Measurements from ENCODE around the gene ZNHIT6.

ZNHIT6 gene

GRCh38 chr1:85606414-85606800 is 101.8 kb downstream of the ZNHIT6 start:
- no peaks in the 10 kb centered on the region for H3K27me3 ChIP-seq
- H3K27ac ChIP-seq: no peak overlapping the region
- H4K20me1 ChIP-seq: no peaks in the 10 kb centered on the region
- H3K9me3 ChIP-seq (replicated peaks in 1 of 11): no peaks in the 10 kb centered on the region
- H3K4me3 ChIP-seq: no peak overlapping the region
- H3K9ac ChIP-seq: no peak overlapping the region
- peaks cover 0 to 13% (median 0%) of the 10 kb centered on the region in 10 experiments; a peak in 4 of 20 replicates for H3K4me1 ChIP-seq
- H3K4me2 ChIP-seq: no peak overlapping the region
- TF ChIP-seq Cebpa-rat (IDR thresholded peaks at IDR 0.05): no peak
- H3K36me3 ChIP-seq: no peaks in the 10 kb centered on the region

DNA sequence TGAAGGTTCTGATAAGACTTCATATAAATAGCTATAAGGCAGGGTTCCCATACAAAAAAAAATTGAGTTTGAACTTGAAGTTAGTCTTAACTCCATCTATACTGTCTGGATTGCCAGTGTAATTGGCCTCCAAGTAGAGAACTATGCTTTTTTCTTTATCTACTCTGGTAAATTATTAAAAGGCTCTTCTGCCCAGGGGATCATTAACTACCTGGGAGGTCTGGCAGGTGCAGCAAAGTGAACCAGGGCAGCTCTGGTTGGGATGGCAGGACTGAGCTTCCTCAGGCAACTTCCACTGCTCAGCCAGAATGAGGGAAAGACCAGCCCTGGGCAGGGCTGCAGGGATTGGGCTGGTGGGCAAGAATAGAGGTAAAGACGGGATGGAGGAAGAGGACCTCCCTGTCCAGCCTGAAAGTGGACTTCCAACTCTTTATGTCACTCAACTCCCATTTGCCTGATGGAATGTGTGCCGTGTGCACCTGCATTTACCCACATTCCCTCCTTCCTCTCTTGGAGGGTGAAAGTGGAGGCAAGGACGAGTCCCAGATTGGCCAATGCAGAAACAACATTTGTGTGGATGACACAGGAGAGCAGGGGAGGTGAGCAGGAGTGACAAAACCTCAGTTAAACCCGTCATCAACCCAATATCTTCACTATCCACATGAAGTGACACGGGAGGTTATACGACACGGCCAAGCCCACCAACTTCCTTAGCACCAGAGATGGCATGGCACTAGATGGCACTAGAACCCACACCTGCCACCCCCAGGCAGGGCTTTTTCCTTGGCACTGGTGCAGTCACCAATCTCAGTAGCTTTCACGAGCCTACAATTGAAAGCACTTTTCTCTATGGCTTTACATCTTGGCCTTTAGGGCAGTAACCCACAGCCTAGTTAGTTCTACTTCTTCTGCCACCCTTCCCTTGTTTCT is 102.5 kb downstream of the ZNHIT6 start:
- no peak for TF ChIP-seq Cebpa-rat (IDR thresholded peaks at IDR 0.05)
- Histone ChIP-seq H3K4me2 (no peak overlapping the region), H3K9ac (no peak overlapping the region), H3K9me3 (replicated peaks in 1 of 11) (no peaks in the 10 kb centered on the region), H3K4me3 (no peak overlapping the region), H4K20me1 (no peaks in the 10 kb centered on the region), H3K4me1 (peaks cover 0 to 13% (median 0%) of the 10 kb centered on the region in 10 experiments; a peak in 4 of 20 replicates), H3K36me3 (no peaks in the 10 kb centered on the region), H3K27me3 (no peaks in the 10 kb centered on the region), H3K27ac (no peak overlapping the region)

DNA sequence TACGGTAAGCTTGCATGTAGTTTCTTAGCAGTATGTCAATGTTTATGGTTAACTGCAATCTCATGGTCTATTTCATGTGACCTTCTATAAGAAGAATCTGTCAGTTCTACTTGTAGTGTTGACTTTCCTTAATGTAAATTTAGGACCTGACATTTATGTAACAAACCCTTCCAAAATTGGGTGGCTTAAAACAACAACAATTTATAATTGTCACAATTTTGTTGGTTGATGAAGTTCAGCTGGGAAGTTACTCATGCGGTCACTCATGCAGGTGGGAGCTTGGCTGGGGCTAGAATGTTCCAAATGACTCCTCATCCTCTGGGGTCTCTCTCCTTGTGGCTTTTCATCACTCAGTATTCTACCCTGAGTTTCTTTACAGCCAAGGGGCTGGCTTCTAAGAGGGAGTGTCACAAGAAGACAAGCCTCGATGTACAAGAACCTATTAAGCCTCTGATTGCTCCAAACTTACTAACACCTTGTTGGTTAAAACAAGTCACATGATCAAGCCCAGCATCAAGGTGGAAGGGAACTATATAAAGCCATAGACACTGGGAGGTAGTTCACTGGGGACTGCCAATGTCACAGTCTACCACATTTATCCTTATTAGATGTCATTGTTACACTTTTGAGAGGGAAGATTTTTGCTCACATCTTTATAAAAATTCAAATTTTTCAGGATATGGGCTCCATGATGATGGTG is 103.8 kb downstream of the ZNHIT6 start:
- Histone ChIP-seq H4K20me1 (no peaks in the 10 kb centered on the region), H3K27ac (no peak overlapping the region), H3K27me3 (no peaks in the 10 kb centered on the region), H3K9me3 (replicated peaks in 1 of 11) (peaks cover 0 to 9% (median 0%) of the 10 kb centered on the region in 11 experiments; a peak in 3 of 22 replicates), H3K36me3 (no peaks in the 10 kb centered on the region), H3K4me3 (no peak overlapping the region), H3K4me1 (peaks cover 0 to 13% (median 0%) of the 10 kb centered on the region in 10 experiments; a peak in 4 of 20 replicates), H3K4me2 (peak overlapping the region in 4 of 11 experiments; percentile 11 to 16 (median 12); a peak in 2 of 22 replicates), H3K9ac (no peak overlapping the region)
- TF ChIP-seq Cebpa-rat (IDR thresholded peaks at IDR 0.05): no peak

DNA sequence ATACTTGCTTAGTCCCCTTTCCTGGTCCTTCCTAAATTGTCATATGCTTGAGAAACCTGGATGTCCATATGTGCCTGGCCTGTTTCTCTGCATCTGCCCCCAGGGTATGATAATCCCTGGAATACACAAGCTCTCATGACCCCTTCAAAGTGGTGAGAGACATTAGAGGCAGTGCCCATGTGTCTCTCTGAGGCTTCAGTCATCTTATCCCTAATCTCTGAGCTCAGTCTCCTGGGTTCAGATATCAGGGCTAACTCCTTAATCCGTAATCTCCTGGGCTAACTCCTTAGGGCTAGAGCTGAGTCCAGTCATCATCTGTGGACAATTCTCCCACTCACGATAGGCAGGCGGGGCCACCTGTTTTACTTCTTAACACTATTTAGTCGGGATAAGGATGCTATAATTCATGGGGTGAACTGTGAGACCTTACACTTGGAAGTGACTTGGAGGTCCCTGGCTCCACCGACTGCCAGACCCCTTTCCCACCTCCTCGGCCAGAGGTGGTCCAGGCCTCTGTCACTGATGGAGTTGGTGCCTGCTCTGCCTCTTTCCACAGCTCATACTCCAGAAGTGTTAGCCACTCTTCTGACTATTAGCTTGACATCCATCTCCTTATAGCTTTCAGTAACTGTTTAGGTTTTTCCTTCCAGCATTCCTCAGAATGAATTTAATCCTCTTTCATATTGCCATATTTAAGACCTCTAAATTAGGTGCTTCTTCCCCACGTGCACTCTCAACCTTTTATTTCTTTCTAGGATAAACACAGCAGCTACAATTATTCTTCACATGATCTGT is 105.0 kb downstream of the ZNHIT6 start:
- Histone ChIP-seq H3K27ac (no peak overlapping the region), H3K36me3 (no peaks in the 10 kb centered on the region), H3K9ac (no peak overlapping the region), H4K20me1 (no peaks in the 10 kb centered on the region), H3K4me3 (no peak overlapping the region), H3K27me3 (no peaks in the 10 kb centered on the region), H3K9me3 (replicated peaks in 1 of 11) (peaks cover 0 to 9% (median 0%) of the 10 kb centered on the region in 11 experiments; a peak in 3 of 22 replicates), H3K4me2 (no peak overlapping the region), H3K4me1 (peaks cover 0 to 13% (median 0%) of the 10 kb centered on the region in 10 experiments; a peak in 4 of 20 replicates)
- no peak for TF ChIP-seq Cebpa-rat (IDR thresholded peaks at IDR 0.05)

DNA sequence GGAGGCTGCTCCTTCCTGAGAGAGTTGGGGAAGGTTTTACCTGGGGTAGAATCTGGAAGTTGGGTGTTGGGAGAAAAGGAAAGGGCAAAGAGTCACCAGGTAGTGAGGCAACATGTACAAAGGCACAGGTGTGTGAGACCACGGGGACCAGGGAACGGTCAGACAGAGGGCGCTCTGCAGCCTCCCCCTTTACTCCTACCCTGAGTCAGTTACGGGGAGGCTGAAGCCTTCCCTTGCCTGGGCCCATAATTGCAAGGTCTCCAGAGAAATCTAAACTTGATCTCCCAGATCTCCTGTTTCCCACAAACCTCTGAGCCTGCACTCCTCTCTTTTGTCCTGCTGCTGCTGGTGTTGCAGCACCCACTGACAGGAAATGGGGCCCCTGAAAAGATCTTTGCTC is 105.7 kb downstream of the ZNHIT6 start:
- Histone ChIP-seq H4K20me1 (no peaks in the 10 kb centered on the region), H3K4me2 (0 out of 22 replicates have a peak overlapping the region, but pooled peaks of 1 of the 11 experiments have one; percentile 27), H3K4me1 (peaks cover 0 to 13% (median 0%) of the 10 kb centered on the region in 10 experiments; a peak in 4 of 20 replicates), H3K9me3 (replicated peaks in 1 of 11) (peaks cover 0 to 9% (median 0%) of the 10 kb centered on the region in 11 experiments; a peak in 3 of 22 replicates), H3K4me3 (no peak overlapping the region), H3K27ac (no peak overlapping the region), H3K27me3 (no peaks in the 10 kb centered on the region), H3K36me3 (no peaks in the 10 kb centered on the region), H3K9ac (no peak overlapping the region)
- no peak for TF ChIP-seq Cebpa-rat (IDR thresholded peaks at IDR 0.05)

GRCh38 chr1:85601901-85602300 is 106.3 kb downstream of the ZNHIT6 start:
- H3K4me2 ChIP-seq: no peak overlapping the region
- no peak overlapping the region for H3K27ac ChIP-seq
- no peaks in the 10 kb centered on the region for H3K27me3 ChIP-seq
- no peaks in the 10 kb centered on the region for H4K20me1 ChIP-seq
- no peak overlapping the region for H3K9ac ChIP-seq
- no peak for TF ChIP-seq Cebpa-rat (IDR thresholded peaks at IDR 0.05)
- peaks cover 0 to 9% (median 0%) of the 10 kb centered on the region in 11 experiments; a peak in 3 of 22 replicates for H3K9me3 ChIP-seq (replicated peaks in 1 of 11)
- H3K4me1 ChIP-seq: peaks cover 0 to 15% (median 0%) of the 10 kb centered on the region in 10 experiments; a peak in 5 of 20 replicates
- no peaks in the 10 kb centered on the region for H3K36me3 ChIP-seq
- no peak overlapping the region for H3K4me3 ChIP-seq

GRCh38 chr1:85599681-85600080 is 108.6 kb downstream of the ZNHIT6 start:
- H3K27me3 ChIP-seq: no peaks in the 10 kb centered on the region
- H4K20me1 ChIP-seq: no peaks in the 10 kb centered on the region
- no peaks in the 10 kb centered on the region for H3K36me3 ChIP-seq
- H3K27ac ChIP-seq: no peak overlapping the region
- H3K9ac ChIP-seq: no peak overlapping the region
- no peak for TF ChIP-seq Cebpa-rat (IDR thresholded peaks at IDR 0.05)
- no peak overlapping the region for H3K4me3 ChIP-seq
- peaks cover 0 to 9% (median 0%) of the 10 kb centered on the region in 11 experiments; a peak in 3 of 22 replicates for H3K9me3 ChIP-seq (replicated peaks in 1 of 11)
- no peak overlapping the region for H3K4me2 ChIP-seq
- peaks cover 0 to 19% (median 0%) of the 10 kb centered on the region in 10 experiments; a peak in 5 of 20 replicates for H3K4me1 ChIP-seq
